ENCODE measurements around the gene CD320. TPM values are rescaled to one million over a fixed set of nuclear protein-coding genes. Genes with fewer than 3 reads are reported as not detected.
A peak's percentile ranks its signal among the peaks of the same experiment; 100 is the strongest.
"Not testable (repeated sequence)": the region's sequence is repeated elsewhere in the genome, so short reads cannot be mapped to it uniquely, and the experiment has no call there.

The CD320 gene
- total and polyA plus RNA-seq, 7 experiments from 2014 or later: 20.5 to 52.0 (median 31.3) TPM

- DNase-seq; H3K36me3 Mint-ChIP-seq; intact Hi-C loops (cut with micrococcal nuclease); CTCF ChIA-PET; POLR2A ChIA-PET; H3K27me3 Mint-ChIP-seq; H3K9me3 Mint-ChIP-seq; H3K4me1 ChIP-seq (ENCODE audit: control insufficient read depth in 2 of 2, insufficient read depth in 2 of 2, low read length in 2 of 2); H3K4me3 ChIP-seq (ENCODE audit: low read length); H3K9me3 ChIP-seq (ENCODE audit: control insufficient read depth in 2 of 3, low read length in 3 of 3); H3K27ac ChIP-seq (ENCODE audit: low read depth, low read length); H3K27me3 ChIP-seq (ENCODE audit: control insufficient read depth in 2 of 2, insufficient read depth in 2 of 2, low read length in 2 of 2); H3K36me3 ChIP-seq (ENCODE audit: control insufficient read depth in 2 of 3, insufficient read depth in 3 of 3, low read length in 3 of 3); H3K27ac Mint-ChIP-seq; H3K4me1 Mint-ChIP-seq; H3K4me3 Mint-ChIP-seq: not testable (repeated sequence)
- peak; percentile 65 for ATAC-seq
Observed at GRCh38 chr19:8276508-8276907, 31.6 kb downstream of the CD320 start.

DNA sequence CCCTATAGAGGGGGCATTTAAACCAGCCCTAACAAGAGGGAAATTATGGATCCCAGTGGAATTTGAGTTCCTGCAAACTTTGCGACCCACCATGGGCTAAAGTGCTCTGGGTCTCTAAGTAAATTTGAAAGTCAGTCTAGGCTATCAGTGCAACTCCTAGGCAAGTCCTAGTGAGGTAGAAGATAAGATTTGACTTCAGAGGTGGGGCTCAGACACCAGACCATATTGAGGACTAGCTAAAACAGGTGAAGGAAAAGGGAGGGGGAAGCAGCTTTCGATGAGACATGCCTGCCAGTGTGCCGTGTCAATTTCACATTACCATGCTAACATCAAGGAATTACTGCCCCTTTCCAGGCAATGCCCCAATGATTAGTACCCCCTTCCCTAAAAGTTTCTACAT is 38.4 kb downstream of the CD320 start:
- CTCF ChIA-PET: interaction anchor here (0.6 to 1.0 kb wide), 7 partner anchors 52 to 461 kb away, joined by 3 to 6 read pairs (median 3); partner anchors contain the start of genes NDUFA7 and RPS28
- H3K4me3 ChIP-seq (ENCODE audit: low read length): peak overlapping the region; percentile 98
- no peaks in the 10 kb centered on the region for H3K27me3 Mint-ChIP-seq
- H3K27ac Mint-ChIP-seq: peak overlapping the region; percentile 66 to 95 (median 93)
- no peaks in the 10 kb centered on the region for H3K36me3 ChIP-seq (ENCODE audit: control insufficient read depth in 2 of 3, insufficient read depth in 3 of 3, low read length in 3 of 3)
- H3K27ac ChIP-seq (ENCODE audit: low read depth, low read length): peak overlapping the region; percentile 88
- peaks cover 0 to 3% (median 0%) of the 10 kb centered on the region in 5 donors for H3K36me3 Mint-ChIP-seq
- H3K4me1 Mint-ChIP-seq: peaks cover 7 to 25% (median 13%) of the 10 kb centered on the region in 7 donors
- H3K4me3 Mint-ChIP-seq: peak overlapping the region; percentile 85 to 97 (median 93)
- POLR2A ChIA-PET: no interaction called here
- no peaks in the 10 kb centered on the region for H3K9me3 ChIP-seq (ENCODE audit: control insufficient read depth in 2 of 3, low read length in 3 of 3)
- ATAC-seq: no peak
- H3K9me3 Mint-ChIP-seq: no peaks in the 10 kb centered on the region
- DNase-seq: no peak
- intact Hi-C loops (cut with micrococcal nuclease): loop anchor here in 1 of 2 donors (5.0 kb wide), 5 partner anchors 73 to 327 kb away; partner anchors contain the start of genes KANK3 and TIMM44
- H3K27me3 ChIP-seq (ENCODE audit: control insufficient read depth in 2 of 2, insufficient read depth in 2 of 2, low read length in 2 of 2): no peaks in the 10 kb centered on the region
- peaks cover 0 to 6% of the 10 kb centered on the region in 2 donors for H3K4me1 ChIP-seq (ENCODE audit: control insufficient read depth in 2 of 2, insufficient read depth in 2 of 2, low read length in 2 of 2)

DNA sequence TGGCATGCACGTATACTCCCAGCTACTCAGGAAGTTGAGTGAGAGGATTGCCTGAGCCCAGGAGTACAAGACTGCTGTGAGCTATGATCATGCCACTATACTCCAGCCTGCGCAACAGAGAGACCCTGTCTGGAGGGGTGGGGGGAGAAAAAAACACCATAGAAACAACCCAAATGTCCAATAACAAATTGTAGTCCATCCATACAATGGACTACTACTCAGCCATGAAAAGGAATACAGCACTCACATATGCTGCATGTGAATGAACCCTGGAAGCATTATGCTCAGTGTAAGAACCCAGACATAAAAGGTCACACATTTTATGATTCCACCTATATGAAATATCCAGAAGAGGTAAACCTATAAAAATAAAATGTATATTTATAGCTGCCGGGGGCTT is 42.3 kb downstream of the CD320 start:
- Mint-ChIP-seq H3K36me3 (peaks cover 0 to 3% (median 0%) of the 10 kb centered on the region in 5 donors), H3K4me1 (peaks cover 7 to 27% (median 13%) of the 10 kb centered on the region in 7 donors), H3K27ac (no peak overlapping the region), H3K27me3 (no peaks in the 10 kb centered on the region), H3K4me3 (no peak overlapping the region), H3K9me3 (no peaks in the 10 kb centered on the region)
- Histone ChIP-seq H3K4me3 (ENCODE audit: low read length) (no peak overlapping the region), H3K27ac (ENCODE audit: low read depth, low read length) (no peak overlapping the region), H3K27me3 (ENCODE audit: control insufficient read depth in 2 of 2, insufficient read depth in 2 of 2, low read length in 2 of 2) (no peaks in the 10 kb centered on the region), H3K9me3 (ENCODE audit: control insufficient read depth in 2 of 3, low read length in 3 of 3) (no peaks in the 10 kb centered on the region), H3K4me1 (ENCODE audit: control insufficient read depth in 2 of 2, insufficient read depth in 2 of 2, low read length in 2 of 2) (peaks cover 0 to 6% of the 10 kb centered on the region in 2 donors), H3K36me3 (ENCODE audit: control insufficient read depth in 2 of 3, insufficient read depth in 3 of 3, low read length in 3 of 3) (peaks cover 0 to 13% (median 0%) of the 10 kb centered on the region in 3 experiments)
- ChIA-PET POLR2A (no interaction called here), CTCF (no interaction called here)
- intact Hi-C loops (cut with micrococcal nuclease): loop anchor here in 1 of 2 donors (5.0 kb wide), 5 partner anchors 76 to 324 kb away; partner anchors contain the start of genes KANK3 and TIMM44
- ATAC-seq: no peak
- DNase-seq: no peak

- H3K36me3 ChIP-seq (ENCODE audit: control insufficient read depth in 2 of 3, insufficient read depth in 3 of 3, low read length in 3 of 3): peaks cover 0 to 13% (median 0%) of the 10 kb centered on the region in 3 experiments
- H3K27ac ChIP-seq (ENCODE audit: low read depth, low read length); H3K27me3 ChIP-seq (ENCODE audit: control insufficient read depth in 2 of 2, insufficient read depth in 2 of 2, low read length in 2 of 2); POLR2A ChIA-PET; H3K9me3 Mint-ChIP-seq; H3K9me3 ChIP-seq (ENCODE audit: control insufficient read depth in 2 of 3, low read length in 3 of 3); H3K36me3 Mint-ChIP-seq; H3K27me3 Mint-ChIP-seq; DNase-seq; intact Hi-C loops (cut with micrococcal nuclease); H3K27ac Mint-ChIP-seq; H3K4me1 ChIP-seq (ENCODE audit: control insufficient read depth in 2 of 2, insufficient read depth in 2 of 2, low read length in 2 of 2); H3K4me3 ChIP-seq (ENCODE audit: low read length); ATAC-seq; CTCF ChIA-PET; H3K4me3 Mint-ChIP-seq: not testable (repeated sequence)
- peaks cover 2 to 26% (median 10%) of the 10 kb centered on the region in 7 donors for H3K4me1 Mint-ChIP-seq
Observed at GRCh38 chr19:8264248-8264647, 43.9 kb downstream of the CD320 start.

DNA sequence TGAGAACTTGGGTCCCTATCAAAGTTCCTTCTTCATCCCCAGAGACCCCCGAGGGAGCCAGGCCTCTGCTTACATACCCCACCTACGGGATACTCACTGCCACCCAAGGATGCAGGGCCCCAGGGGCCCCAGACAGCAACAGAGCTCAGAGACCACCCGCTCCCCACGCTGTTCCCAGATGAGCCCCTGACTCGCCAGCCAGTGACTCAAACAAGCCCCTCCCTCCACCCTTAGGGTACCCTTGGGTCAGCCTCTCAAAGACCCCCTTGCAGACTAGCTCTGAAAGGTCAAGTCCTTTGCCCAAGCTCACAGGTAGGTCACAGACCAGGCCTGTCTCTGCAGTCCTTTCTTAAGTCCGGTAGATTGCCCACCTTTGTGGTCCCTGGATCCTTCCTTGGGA is 45.7 kb downstream of the CD320 start:
- no peak for ATAC-seq
- Mint-ChIP-seq H3K9me3 (no peaks in the 10 kb centered on the region), H3K4me3 (no peak overlapping the region), H3K36me3 (peaks cover 0 to 11% (median 3%) of the 10 kb centered on the region in 5 donors), H3K27me3 (no peaks in the 10 kb centered on the region), H3K27ac (no peak overlapping the region), H3K4me1 (peaks cover 0 to 18% (median 4%) of the 10 kb centered on the region in 7 donors)
- ChIA-PET POLR2A (no interaction called here), CTCF (interaction anchor here (0.8 to 1.5 kb wide), 2 partner anchors 9 to 91 kb away, joined by 3 to 8 read pairs; no protein-coding TSS in a partner anchor)
- DNase-seq: no peak
- H3K27me3 ChIP-seq (ENCODE audit: control insufficient read depth in 2 of 2, insufficient read depth in 2 of 2, low read length in 2 of 2): no peaks in the 10 kb centered on the region
- intact Hi-C loops (cut with micrococcal nuclease): no loop called here
- no peak overlapping the region for H3K4me3 ChIP-seq (ENCODE audit: low read length)
- no peak overlapping the region for H3K27ac ChIP-seq (ENCODE audit: low read depth, low read length)
- H3K4me1 ChIP-seq (ENCODE audit: control insufficient read depth in 2 of 2, insufficient read depth in 2 of 2, low read length in 2 of 2): no peaks in the 10 kb centered on the region
- peaks cover 0 to 19% (median 0%) of the 10 kb centered on the region in 3 experiments for H3K36me3 ChIP-seq (ENCODE audit: control insufficient read depth in 2 of 3, insufficient read depth in 3 of 3, low read length in 3 of 3)
- H3K9me3 ChIP-seq (ENCODE audit: control insufficient read depth in 2 of 3, low read length in 3 of 3): no peaks in the 10 kb centered on the region

- peaks cover 0 to 17% (median 3%) of the 10 kb centered on the region in 5 donors for H3K36me3 Mint-ChIP-seq
- Histone ChIP-seq H3K9me3 (ENCODE audit: control insufficient read depth in 2 of 3, low read length in 3 of 3) (no peaks in the 10 kb centered on the region), H3K27ac (ENCODE audit: low read depth, low read length) (no peak overlapping the region), H3K4me1 (ENCODE audit: control insufficient read depth in 2 of 2, insufficient read depth in 2 of 2, low read length in 2 of 2) (no peaks in the 10 kb centered on the region), H3K36me3 (ENCODE audit: control insufficient read depth in 2 of 3, insufficient read depth in 3 of 3, low read length in 3 of 3) (peaks cover 0 to 25% (median 0%) of the 10 kb centered on the region in 3 experiments), H3K27me3 (ENCODE audit: control insufficient read depth in 2 of 2, insufficient read depth in 2 of 2, low read length in 2 of 2) (no peaks in the 10 kb centered on the region), H3K4me3 (ENCODE audit: low read length) (no peak overlapping the region)
- no peak for DNase-seq
- POLR2A ChIA-PET: no interaction called here
- no peak overlapping the region for H3K27ac Mint-ChIP-seq
- no peaks in the 10 kb centered on the region for H3K9me3 Mint-ChIP-seq
- no peak for ATAC-seq
- CTCF ChIA-PET: interaction anchor here (0.6 kb wide), 1 partner anchor 255 kb away, joined by 3 read pairs; no protein-coding TSS in a partner anchor
- peaks cover 0 to 23% (median 5%) of the 10 kb centered on the region in 7 donors for H3K4me1 Mint-ChIP-seq
- intact Hi-C loops (cut with micrococcal nuclease): no loop called here
- no peak overlapping the region for H3K4me3 Mint-ChIP-seq
- H3K27me3 Mint-ChIP-seq: no peaks in the 10 kb centered on the region
Observed at GRCh38 chr19:8261881-8262280, 46.3 kb downstream of the CD320 start.

- Histone ChIP-seq H3K9me3 (ENCODE audit: control insufficient read depth in 2 of 3, low read length in 3 of 3) (no peaks in the 10 kb centered on the region), H3K27me3 (ENCODE audit: control insufficient read depth in 2 of 2, insufficient read depth in 2 of 2, low read length in 2 of 2) (no peaks in the 10 kb centered on the region), H3K4me3 (ENCODE audit: low read length) (no peak overlapping the region), H3K27ac (ENCODE audit: low read depth, low read length) (no peak overlapping the region), H3K4me1 (ENCODE audit: control insufficient read depth in 2 of 2, insufficient read depth in 2 of 2, low read length in 2 of 2) (no peaks in the 10 kb centered on the region), H3K36me3 (ENCODE audit: control insufficient read depth in 2 of 3, insufficient read depth in 3 of 3, low read length in 3 of 3) (peaks cover 0 to 30% (median 0%) of the 10 kb centered on the region in 3 experiments)
- no peak overlapping the region for H3K27ac Mint-ChIP-seq
- ChIA-PET CTCF (no interaction called here), POLR2A (no interaction called here)
- peaks cover 0 to 25% (median 5%) of the 10 kb centered on the region in 7 donors for H3K4me1 Mint-ChIP-seq
- H3K36me3 Mint-ChIP-seq: peaks cover 0 to 18% (median 3%) of the 10 kb centered on the region in 5 donors
- DNase-seq: no peak
- H3K4me3 Mint-ChIP-seq: no peak overlapping the region
- no peak for ATAC-seq
- no peaks in the 10 kb centered on the region for H3K27me3 Mint-ChIP-seq
- no peaks in the 10 kb centered on the region for H3K9me3 Mint-ChIP-seq
- intact Hi-C loops (cut with micrococcal nuclease): no loop called here
Observed at GRCh38 chr19:8261347-8261746, 46.8 kb downstream of the CD320 start.
